Stimulated activated naive CD8-positive, alpha-beta T cell treated with anti-CD3 and anti-CD28 coated beads, Interleukin-15, Interleukin-2, amounts not matched to agents 100 ng/mL and 50 ng/mL, for 24 hours (primary cell): ENCODE results near the gene NUP93.

ENCODE experiments used
- H3K27ac Mint-ChIP-seq: one replicate; pipeline ENCODE4 v1.8.0; 2021; ENCODE audit warnings: mild to moderate bottlenecking, mixed read lengths
- H3K27me3 Mint-ChIP-seq: one replicate; pipeline ENCODE4 v1.8.0; 2021; ENCODE audit warnings: mixed read lengths
- H3K36me3 Mint-ChIP-seq: one replicate; pipeline ENCODE4 v1.8.0; 2021; ENCODE audit warnings: low read depth, mixed read lengths
- H3K4me1 Mint-ChIP-seq: one replicate; pipeline ENCODE4 v1.8.0; 2021; ENCODE audit warnings: low read depth, mixed read lengths
- H3K4me3 Mint-ChIP-seq: one replicate; pipeline ENCODE4 v1.8.0; 2021; ENCODE audit warnings: mild to moderate bottlenecking, mixed read lengths
- H3K9me3 Mint-ChIP-seq: one replicate; pipeline ENCODE4 v1.8.0; 2021; ENCODE audit warnings: mixed read lengths

NUP93 gene

DNA sequence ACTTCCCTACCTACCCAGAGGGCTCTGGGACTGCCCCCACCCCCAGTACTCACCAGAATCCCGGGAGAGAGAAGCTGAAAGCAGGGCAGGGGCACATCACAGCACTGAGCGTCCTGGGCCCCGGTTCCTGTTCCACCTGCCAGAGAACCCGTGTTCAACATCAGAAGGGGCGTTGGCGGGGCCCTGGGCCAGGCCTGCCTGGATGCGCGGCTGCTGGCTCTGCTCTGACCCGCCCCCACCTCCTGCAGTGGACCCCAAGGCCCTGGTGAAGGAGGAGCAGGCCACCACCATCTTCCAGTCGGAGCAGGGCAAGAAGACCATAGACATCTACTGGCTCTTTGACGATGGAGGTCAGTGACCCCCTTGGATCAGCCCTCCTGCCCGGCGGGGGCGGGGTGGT, 162.8 kb downstream of the NUP93 start:
- no peaks in the 10 kb centered on the region for H3K36me3 Mint-ChIP-seq
- peaks cover 2% of the 10 kb centered on the region for H3K4me1 Mint-ChIP-seq
- no peaks in the 10 kb centered on the region for H3K27me3 Mint-ChIP-seq
- H3K27ac Mint-ChIP-seq: no peak overlapping the region
- no peaks in the 10 kb centered on the region for H3K9me3 Mint-ChIP-seq
- no peak overlapping the region for H3K4me3 Mint-ChIP-seq

DNA sequence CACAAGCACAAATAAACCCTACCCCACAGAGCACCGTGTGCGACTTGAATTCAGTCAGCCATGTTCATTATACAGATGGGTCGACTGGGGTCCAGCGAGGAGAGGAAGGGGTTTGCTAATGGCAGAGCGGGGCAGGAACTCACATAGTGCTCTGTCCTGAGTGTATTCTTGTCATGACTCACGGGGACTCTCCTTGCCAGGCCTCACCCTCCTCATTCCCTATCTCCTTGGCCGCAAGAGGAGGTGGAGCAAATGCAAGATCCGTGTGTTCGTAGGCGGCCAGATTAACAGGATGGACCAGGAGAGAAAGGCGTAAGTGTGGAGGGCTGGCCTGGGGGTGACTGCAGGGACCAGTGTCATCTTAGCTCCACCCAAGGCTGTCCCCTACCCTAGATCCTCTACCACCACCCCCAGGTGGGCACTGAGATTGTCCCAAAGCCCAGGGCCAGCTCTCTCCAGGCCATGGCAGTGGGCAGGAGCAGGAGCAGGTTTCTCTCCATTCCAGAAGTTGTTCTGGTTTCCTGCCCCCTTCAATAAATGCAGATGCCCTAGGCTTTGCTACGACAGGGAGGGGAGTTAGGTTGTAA, 164.5 kb downstream of the NUP93 start:
- H3K27me3 Mint-ChIP-seq: no peaks in the 10 kb centered on the region
- peak overlapping the region; percentile 40 for H3K27ac Mint-ChIP-seq
- no peaks in the 10 kb centered on the region for H3K9me3 Mint-ChIP-seq
- no peak overlapping the region for H3K4me3 Mint-ChIP-seq
- peaks cover 15% of the 10 kb centered on the region for H3K4me1 Mint-ChIP-seq
- no peaks in the 10 kb centered on the region for H3K36me3 Mint-ChIP-seq

GRCh38 chr16:56895813-56896212, 165.9 kb downstream of the NUP93 start:
- H3K4me1 Mint-ChIP-seq: peaks cover 24% of the 10 kb centered on the region
- H3K9me3 Mint-ChIP-seq: no peaks in the 10 kb centered on the region
- no peak overlapping the region for H3K27ac Mint-ChIP-seq
- H3K4me3 Mint-ChIP-seq: no peak overlapping the region
- H3K36me3 Mint-ChIP-seq: no peaks in the 10 kb centered on the region
- H3K27me3 Mint-ChIP-seq: peaks cover 4% of the 10 kb centered on the region

GRCh38 chr16:56896244-56896643, 166.3 kb downstream of the NUP93 start:
- Mint-ChIP-seq H3K27ac (no peak overlapping the region), H3K4me1 (peaks cover 24% of the 10 kb centered on the region)

GRCh38 chr16:56897026-56897799, 167.3 kb downstream of the NUP93 start:
- Mint-ChIP-seq H3K27ac (peak overlapping the region; percentile 22), H3K9me3 (no peaks in the 10 kb centered on the region)

More at GRCh38 chr16:56896244-56896643, 166.3 kb downstream of the NUP93 start:
- Mint-ChIP-seq H3K27me3 (peaks cover 4% of the 10 kb centered on the region), H3K9me3 (no peaks in the 10 kb centered on the region), H3K4me3 (no peak overlapping the region), H3K36me3 (no peaks in the 10 kb centered on the region)

DNA sequence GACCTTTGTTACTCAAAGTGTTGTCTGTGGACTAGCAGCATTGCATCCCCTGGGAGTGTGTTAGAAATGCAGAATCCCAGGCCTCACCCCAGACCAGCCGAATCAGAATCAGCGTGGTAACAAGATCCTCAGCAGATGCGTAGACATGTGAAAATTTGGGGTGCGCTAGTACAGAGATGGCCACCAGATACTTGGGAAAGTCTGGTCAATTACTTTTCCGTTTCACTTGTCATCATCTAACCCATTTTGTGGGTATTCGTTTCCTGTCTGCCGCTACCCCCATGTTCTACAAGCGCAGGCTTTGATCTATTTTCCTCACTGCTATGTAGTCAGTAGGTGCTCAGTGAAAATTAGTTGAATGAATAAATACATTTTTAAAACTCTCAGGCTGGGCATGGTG, 168.9 kb downstream of the NUP93 start:
- no peak overlapping the region for H3K4me3 Mint-ChIP-seq

More at GRCh38 chr16:56897026-56897799, 167.3 kb downstream of the NUP93 start:
- Mint-ChIP-seq H3K27me3 (peaks cover 4% of the 10 kb centered on the region), H3K4me3 (no peak overlapping the region), H3K4me1 (peaks cover 24% of the 10 kb centered on the region), H3K36me3 (no peaks in the 10 kb centered on the region)

More for the DNA sequence above, 168.9 kb downstream of the NUP93 start:
- no peaks in the 10 kb centered on the region for H3K36me3 Mint-ChIP-seq
- H3K27me3 Mint-ChIP-seq: peaks cover 4% of the 10 kb centered on the region
- H3K9me3 Mint-ChIP-seq: no peaks in the 10 kb centered on the region
- H3K4me1 Mint-ChIP-seq: peaks cover 24% of the 10 kb centered on the region
- H3K27ac Mint-ChIP-seq: peak overlapping the region; percentile 62
